ENCODE data around the gene PDE4B.

GRCh38 chr1:65918564-65918963 lies 125.9 kb downstream of the PDE4B start:
- TF ChIP-seq, protein P1, sequence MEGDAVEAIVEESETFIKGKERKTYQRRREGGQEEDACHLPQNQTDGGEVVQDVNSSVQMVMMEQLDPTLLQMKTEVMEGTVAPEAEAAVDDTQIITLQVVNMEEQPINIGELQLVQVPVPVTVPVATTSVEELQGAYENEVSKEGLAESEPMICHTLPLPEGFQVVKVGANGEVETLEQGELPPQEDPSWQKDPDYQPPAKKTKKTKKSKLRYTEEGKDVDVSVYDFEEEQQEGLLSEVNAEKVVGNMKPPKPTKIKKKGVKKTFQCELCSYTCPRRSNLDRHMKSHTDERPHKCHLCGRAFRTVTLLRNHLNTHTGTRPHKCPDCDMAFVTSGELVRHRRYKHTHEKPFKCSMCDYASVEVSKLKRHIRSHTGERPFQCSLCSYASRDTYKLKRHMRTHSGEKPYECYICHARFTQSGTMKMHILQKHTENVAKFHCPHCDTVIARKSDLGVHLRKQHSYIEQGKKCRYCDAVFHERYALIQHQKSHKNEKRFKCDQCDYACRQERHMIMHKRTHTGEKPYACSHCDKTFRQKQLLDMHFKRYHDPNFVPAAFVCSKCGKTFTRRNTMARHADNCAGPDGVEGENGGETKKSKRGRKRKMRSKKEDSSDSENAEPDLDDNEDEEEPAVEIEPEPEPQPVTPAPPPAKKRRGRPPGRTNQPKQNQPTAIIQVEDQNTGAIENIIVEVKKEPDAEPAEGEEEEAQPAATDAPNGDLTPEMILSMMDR (optimal IDR thresholded peaks at IDR 0.05 in 1 of 3, IDR thresholded peaks at IDR 0.05 in 1 of 3, conservative IDR thresholded peaks at IDR 0.05 in 1 of 3; ENCODE audit: extremely low read depth in 1 of 3, insufficient read depth in 2 of 3, low read length in 3 of 3): no peak
- no peak for TF ChIP-seq EZH2 (IDR thresholded peaks at IDR 0.05; ENCODE audit: low read length)

All from keratinocyte (primary cell).